ENCODE data around the gene CLIC4. TPM values are rescaled to one million over a fixed set of nuclear protein-coding genes. Genes with fewer than 3 reads are reported as not detected.
"Not testable (repeated sequence)": the region's sequence is repeated elsewhere in the genome, so short reads cannot be mapped to it uniquely, and the experiment has no call there.

The CLIC4 gene
- total and polyA plus RNA-seq, 8 donors: 12.0 to 86.7 (median 24.8) TPM

- Histone ChIP-seq H3K36me3 (no peaks in the 10 kb centered on the region), H3K9me3 (no peaks in the 10 kb centered on the region), H3K4me3 (no peak overlapping the region), H3K4me1 (no peaks in the 10 kb centered on the region), H3K27ac (no peak overlapping the region), H3K27me3 (no peaks in the 10 kb centered on the region)
- no peak for DNase-seq
- FAIRE-seq: no peak
- intact Hi-C loops (cut with DNase I): no loop called here
- ATAC-seq: no peak
- no peak for TF ChIP-seq CTCF (IDR thresholded peaks at IDR 0.05)
- WGBS, 2 donors: 85 to 87% methylated on average over 4 of the region's 4 CpGs
These were observed 18.5 kb upstream of the CLIC4 start for GRCh38 chr1:24726741-24727140.

- Histone ChIP-seq H3K27me3 (no peaks in the 10 kb centered on the region), H3K36me3 (no peaks in the 10 kb centered on the region), H3K27ac (no peak overlapping the region), H3K9me3 (no peaks in the 10 kb centered on the region), H3K4me1 (no peaks in the 10 kb centered on the region), H3K4me3 (no peak overlapping the region)
- 74 to 82% methylated on average over 9 of the region's 9 CpGs for WGBS, 2 donors
- peak in 3 of 4 donors; percentile 38 to 83 (median 78) for ATAC-seq
- DNase-seq: peak in 1 of 6 donors; percentile 22
- intact Hi-C loops (cut with DNase I): no loop called here
- no peak for FAIRE-seq
- no peak for TF ChIP-seq CTCF (IDR thresholded peaks at IDR 0.05)
These were observed 17.6 kb upstream of the CLIC4 start for GRCh38 chr1:24727501-24728216.

GRCh38 chr1:24728982-24729381, 16.3 kb upstream of the CLIC4 start:
- FAIRE-seq (no peak), DNase-seq (no peak), ATAC-seq (no peak)
- 89 to 93% methylated on average over 10 of the region's 10 CpGs for WGBS, 2 donors
- Histone ChIP-seq H3K4me1 (no peaks in the 10 kb centered on the region), H3K4me3 (no peak overlapping the region), H3K36me3 (no peaks in the 10 kb centered on the region), H3K27ac (no peak overlapping the region), H3K9me3 (no peaks in the 10 kb centered on the region), H3K27me3 (no peaks in the 10 kb centered on the region)
- intact Hi-C loops (cut with DNase I): no loop called here
- TF ChIP-seq CTCF (IDR thresholded peaks at IDR 0.05): no peak

- Histone ChIP-seq H3K36me3 (no peaks in the 10 kb centered on the region), H3K27ac (no peak overlapping the region), H3K9me3 (no peaks in the 10 kb centered on the region), H3K4me3 (no peak overlapping the region), H3K27me3 (no peaks in the 10 kb centered on the region), H3K4me1 (no peaks in the 10 kb centered on the region)
- FAIRE-seq (no peak), ATAC-seq (no peak), DNase-seq (no peak)
- TF ChIP-seq CTCF (IDR thresholded peaks at IDR 0.05): no peak
- intact Hi-C loops (cut with DNase I): no loop called here
- WGBS, 2 donors: 71 to 84% methylated on average over 4 of the region's 4 CpGs
These were observed 12.9 kb upstream of the CLIC4 start for GRCh38 chr1:24732186-24732885.

GRCh38 chr1:24733342-24733741, 11.9 kb upstream of the CLIC4 start:
- ATAC-seq: peak in 2 of 4 donors; percentile 60 to 70
- H3K4me1 ChIP-seq; H3K27me3 ChIP-seq; H3K36me3 ChIP-seq; H3K4me3 ChIP-seq; FAIRE-seq; intact Hi-C loops (cut with DNase I); H3K27ac ChIP-seq; DNase-seq; H3K9me3 ChIP-seq: not testable (repeated sequence)
- WGBS, 2 donors: 86 to 97% methylated on average over 7 of the region's 7 CpGs

All from pancreas (tissue), 10 donors.